AG09309 (cell line): Measurements from ENCODE around the gene ALG14.

Experiments
- DNase-seq: peaks from one replicate; pipeline ENCODE4 v3.0.0-alpha.2; 2010; ENCODE audit warnings: low read depth
- H3K4me3 ChIP-seq: 2 replicates; pipeline ENCODE4 v1.5.1; 2011; ENCODE audit warnings: mild to moderate bottlenecking, low read depth, low read length, moderate library complexity; ENCODE audit not compliant: control insufficient read depth
- CTCF ChIP-seq: IDR thresholded peaks from 2 replicates; pipeline ENCODE4 v1.5.1; 2011; ENCODE audit warnings: mild to moderate bottlenecking, low read depth, low read length, inconsistent platforms; ENCODE audit not compliant: insufficient read depth, control insufficient read depth; ENCODE audit errors: missing control alignments

Gene ALG14

GRCh38 chr1:94989911-94990473, 82.8 kb downstream of the ALG14 start:
- no peak for TF ChIP-seq CTCF
- no peak overlapping the region for H3K4me3 ChIP-seq
- no peak for DNase-seq

GRCh38 chr1:94989398-94989797, 83.4 kb downstream of the ALG14 start:
- H3K4me3 ChIP-seq: no peak overlapping the region
- no peak for TF ChIP-seq CTCF
- no peak for DNase-seq

GRCh38 chr1:94988356-94988755, 84.4 kb downstream of the ALG14 start:
- H3K4me3 ChIP-seq: no peak overlapping the region
- DNase-seq: no peak
- no peak for TF ChIP-seq CTCF

GRCh38 chr1:94986783-94987182, 86.0 kb downstream of the ALG14 start:
- no peak for DNase-seq
- H3K4me3 ChIP-seq: no peak overlapping the region
- TF ChIP-seq CTCF: no peak

- no peak overlapping the region for H3K4me3 ChIP-seq
- no peak for DNase-seq
- TF ChIP-seq CTCF: no peak
Measured at GRCh38 chr1:94983171-94983739, 89.5 kb downstream of the ALG14 start.

- no peak for DNase-seq
- no peak overlapping the region for H3K4me3 ChIP-seq
- no peak for TF ChIP-seq CTCF
Measured at GRCh38 chr1:94982398-94982797, 90.4 kb downstream of the ALG14 start.
